HUES48 (cell line): Measurements from ENCODE around the gene FUBP3.
A peak's percentile ranks its signal among the peaks of the same experiment; 100 is the strongest.

Experiments used
- H3K27ac ChIP-seq: one replicate; pipeline ENCODE4 v1.7.0; 2013; ENCODE audit warnings: low read depth, low read length, inconsistent platforms
- H3K27me3 ChIP-seq: 2 replicates; pipeline ENCODE4 v1.6.1; 2013; ENCODE audit warnings: mild to moderate bottlenecking, low read length; ENCODE audit not compliant: control insufficient read depth, insufficient read depth
- H3K36me3 ChIP-seq: 2 replicates; pipeline ENCODE4 v1.6.1; 2013; ENCODE audit warnings: low read length; ENCODE audit not compliant: control insufficient read depth, insufficient read depth
- H3K4me1 ChIP-seq: 2 replicates; pipeline ENCODE4 v1.6.1; 2013; ENCODE audit warnings: mild to moderate bottlenecking, low read length; ENCODE audit not compliant: control insufficient read depth, insufficient read depth
- H3K4me3 ChIP-seq: 2 replicates; pipeline ENCODE4 v1.5.1; 2013; ENCODE audit warnings: mild to moderate bottlenecking, low read depth, low read length
- H3K9ac ChIP-seq: 2 replicates; pipeline ENCODE4 v1.6.1; 2013; ENCODE audit warnings: mild to moderate bottlenecking, low read depth, low read length, moderate library complexity
- H3K9me3 ChIP-seq: 2 replicates; pipeline ENCODE4 v1.6.1; 2013; ENCODE audit warnings: low read length; ENCODE audit not compliant: control insufficient read depth, insufficient read depth

The FUBP3 gene

DNA sequence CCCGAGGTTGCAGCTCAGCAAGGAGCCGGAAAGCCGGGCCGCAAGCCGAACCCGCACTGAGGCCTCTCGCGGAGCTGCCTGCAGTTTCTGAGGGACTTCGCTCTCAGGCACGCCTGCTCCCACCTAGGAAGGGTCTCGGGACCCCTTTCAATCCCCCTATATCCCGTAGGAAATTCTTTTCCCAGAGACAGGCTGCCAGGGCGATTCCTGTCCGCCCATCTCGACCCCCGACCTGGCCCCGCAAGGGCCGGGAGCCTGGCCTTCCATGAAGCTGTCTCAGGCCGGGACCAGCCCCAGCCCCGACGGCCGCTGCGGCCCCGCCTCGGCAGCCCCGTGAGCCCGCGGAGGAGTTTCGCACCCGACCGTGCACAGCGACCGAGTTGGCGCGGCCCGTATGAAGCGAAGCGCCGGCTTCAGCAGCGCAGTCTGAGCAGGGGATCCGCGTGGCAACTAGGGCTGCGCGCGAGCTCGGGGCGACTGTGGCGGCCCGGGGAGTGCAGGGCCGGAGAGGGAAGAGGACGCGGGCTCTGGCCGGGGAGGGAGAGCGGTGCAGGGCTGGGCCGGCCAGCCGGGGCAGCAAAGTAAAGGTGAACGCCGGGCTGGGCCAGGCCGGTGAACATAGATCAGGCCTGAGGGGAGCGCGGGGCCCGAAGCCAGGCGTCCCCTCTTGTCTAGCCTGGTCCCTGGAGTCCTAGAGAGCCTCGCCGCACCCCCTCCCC is 84.0 kb downstream of the FUBP3 start:
- no peak overlapping the region for H3K9ac ChIP-seq
- no peak overlapping the region for H3K27ac ChIP-seq
- H3K36me3 ChIP-seq = no peaks in the 10 kb centered on the region
- H3K4me3 ChIP-seq = peak overlapping the region; percentile 54
- peaks cover 33% of the 10 kb centered on the region for H3K4me1 ChIP-seq
- H3K9me3 ChIP-seq = no peaks in the 10 kb centered on the region; the same call in 1 of the 2 replicates
- H3K27me3 ChIP-seq = peaks cover 100% of the 10 kb centered on the region

GRCh38 chr9:130663977-130664250 is 84.5 kb downstream of the FUBP3 start:
- Histone ChIP-seq H3K4me3 (peak overlapping the region; percentile 54), H3K9ac (no peak overlapping the region), H3K27ac (no peak overlapping the region), H3K4me1 (peaks cover 33% of the 10 kb centered on the region), H3K27me3 (peaks cover 100% of the 10 kb centered on the region), H3K9me3 (no peaks in the 10 kb centered on the region; the same call in 1 of the 2 replicates), H3K36me3 (no peaks in the 10 kb centered on the region)

DNA sequence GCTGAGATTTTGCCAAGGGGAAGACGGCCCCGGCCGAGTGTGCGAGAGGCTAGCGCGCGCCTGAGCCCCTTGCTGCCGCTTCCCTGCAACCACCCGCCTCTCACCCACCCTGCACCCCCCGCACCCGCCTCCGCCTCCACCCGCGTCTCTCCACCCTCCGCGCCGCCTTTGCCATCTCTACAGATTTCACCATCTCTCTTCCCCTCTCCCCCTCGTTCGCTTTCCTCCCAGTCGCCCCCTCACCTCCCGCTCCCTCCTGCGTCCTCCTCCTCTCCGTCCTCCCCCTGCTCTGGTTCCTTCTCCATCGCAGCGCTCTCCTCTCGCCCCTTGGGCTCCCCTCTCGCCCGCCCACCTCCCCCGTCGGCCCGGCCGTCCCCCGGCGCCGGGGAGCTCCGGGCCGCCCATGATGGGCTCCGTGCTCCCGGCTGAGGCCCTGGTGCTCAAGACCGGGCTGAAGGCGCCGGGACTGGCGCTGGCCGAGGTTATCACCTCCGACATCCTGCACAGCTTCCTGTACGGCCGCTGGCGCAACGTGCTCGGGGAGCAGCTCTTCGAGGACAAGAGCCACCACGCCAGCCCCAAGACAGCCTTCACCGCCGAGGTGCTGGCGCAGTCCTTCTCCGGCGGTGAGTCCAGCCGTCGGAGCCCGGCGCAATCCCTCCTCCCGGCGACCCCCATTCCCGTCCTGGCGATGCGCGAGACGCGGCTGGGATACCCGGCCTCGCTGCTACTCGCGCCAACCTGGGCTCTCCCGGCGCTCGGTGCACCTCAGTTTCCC is 85.1 kb downstream of the FUBP3 start, which contains the start of gene PRDM12:
PRDM12 (plus strand) TSS at position 344 of the 778 bp plus-strand sequence; CDS start at position 404, 60 bp downstream.
- H3K36me3 ChIP-seq = no peaks in the 10 kb centered on the region
- no peak within 1 kb of the TSS for H3K27ac ChIP-seq
- H3K9me3 ChIP-seq = no peaks in the 10 kb centered on the region
- peaks cover 33% of the 10 kb centered on the region for H3K4me1 ChIP-seq
- peak within 1 kb of the TSS; percentile 54 for H3K4me3 ChIP-seq
- H3K27me3 ChIP-seq = peaks cover 95% of the 10 kb centered on the region
- no peak within 1 kb of the TSS for H3K9ac ChIP-seq

- peak overlapping the region; percentile 54; the same call in 1 of the 2 replicates for H3K4me3 ChIP-seq
Measured at GRCh38 chr9:130665029-130665430, 85.7 kb downstream of the FUBP3 start.

DNA sequence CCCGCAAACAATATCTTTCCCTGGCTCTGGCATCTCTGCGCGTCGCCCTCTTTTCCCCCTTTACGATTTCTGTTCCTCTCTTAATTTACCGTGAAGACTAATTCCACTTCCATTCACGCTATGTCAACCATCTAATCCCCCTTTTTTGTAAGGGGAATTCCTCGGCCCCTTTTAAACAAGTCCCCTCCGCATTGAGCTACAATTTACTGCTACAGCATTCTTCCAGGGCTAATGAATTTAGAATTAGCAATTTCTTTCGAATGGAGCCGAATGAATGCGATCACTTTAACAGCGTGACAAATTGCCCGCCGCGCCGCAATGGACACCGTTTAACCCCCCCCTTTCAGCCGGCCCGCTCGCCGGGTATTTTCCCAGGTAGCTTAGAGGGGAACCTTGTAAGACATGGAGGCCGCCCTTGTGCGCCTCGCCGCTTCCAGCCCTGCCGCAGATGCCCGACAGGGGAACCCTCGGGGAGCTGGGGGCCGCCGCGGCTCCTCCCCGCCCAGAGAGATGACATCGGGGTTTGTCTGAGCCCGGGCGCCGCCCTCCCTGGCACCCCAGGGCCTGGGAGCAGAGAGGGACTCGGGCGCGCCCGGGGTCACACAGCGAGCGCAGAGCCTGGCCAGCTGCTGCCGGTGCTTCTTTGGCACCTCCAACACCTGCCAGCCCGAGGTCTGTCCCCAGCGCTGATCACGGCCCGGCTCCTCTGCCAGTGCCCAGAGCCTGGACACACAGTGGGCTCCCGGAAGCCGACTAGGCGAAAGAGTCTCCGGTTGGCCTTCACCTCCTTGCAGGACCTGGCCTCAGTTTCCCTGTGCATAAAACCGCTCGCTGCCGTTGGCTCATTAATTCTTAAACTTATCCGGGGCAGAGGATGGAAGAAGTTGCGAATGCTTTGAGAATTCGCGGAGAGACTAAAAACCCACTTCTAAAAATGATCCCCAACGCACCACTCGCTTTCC is 86.3 kb downstream of the FUBP3 start:
- Histone ChIP-seq H3K4me1 (peaks cover 33% of the 10 kb centered on the region), H3K9me3 (no peaks in the 10 kb centered on the region), H3K9ac (no peak overlapping the region), H3K27ac (no peak overlapping the region), H3K27me3 (peaks cover 87% of the 10 kb centered on the region), H3K4me3 (peak overlapping the region; percentile 32), H3K36me3 (no peaks in the 10 kb centered on the region)

More at GRCh38 chr9:130665029-130665430, 85.7 kb downstream of the FUBP3 start:
- H3K9ac ChIP-seq = no peak overlapping the region
- H3K36me3 ChIP-seq = no peaks in the 10 kb centered on the region
- peaks cover 92% of the 10 kb centered on the region for H3K27me3 ChIP-seq
- peaks cover 33% of the 10 kb centered on the region for H3K4me1 ChIP-seq
- no peaks in the 10 kb centered on the region for H3K9me3 ChIP-seq
- no peak overlapping the region for H3K27ac ChIP-seq

- peaks cover 78% of the 10 kb centered on the region for H3K27me3 ChIP-seq
- H3K4me3 ChIP-seq = peak overlapping the region; percentile 14; the same call in 1 of the 2 replicates
- peaks cover 30% of the 10 kb centered on the region for H3K4me1 ChIP-seq
Measured at GRCh38 chr9:130666393-130667119, 87.2 kb downstream of the FUBP3 start.

GRCh38 chr9:130667120-130667435 is 87.7 kb downstream of the FUBP3 start:
- Histone ChIP-seq H3K9me3 (no peaks in the 10 kb centered on the region), H3K27me3 (peaks cover 73% of the 10 kb centered on the region), H3K36me3 (no peaks in the 10 kb centered on the region), H3K27ac (no peak overlapping the region), H3K4me3 (peak overlapping the region; percentile 14; the same call in 1 of the 2 replicates), H3K4me1 (peaks cover 25% of the 10 kb centered on the region), H3K9ac (no peak overlapping the region)

More at GRCh38 chr9:130666393-130667119, 87.2 kb downstream of the FUBP3 start:
- Histone ChIP-seq H3K36me3 (no peaks in the 10 kb centered on the region), H3K9me3 (no peaks in the 10 kb centered on the region), H3K27ac (no peak overlapping the region), H3K9ac (no peak overlapping the region)

GRCh38 chr9:130668196-130668595 is 88.8 kb downstream of the FUBP3 start:
- no peak overlapping the region for H3K27ac ChIP-seq
- H3K36me3 ChIP-seq = no peaks in the 10 kb centered on the region
- peaks cover 21% of the 10 kb centered on the region for H3K4me1 ChIP-seq
- no peak overlapping the region for H3K4me3 ChIP-seq
- H3K9me3 ChIP-seq = no peaks in the 10 kb centered on the region
- peaks cover 62% of the 10 kb centered on the region for H3K27me3 ChIP-seq
- H3K9ac ChIP-seq = no peak overlapping the region

DNA sequence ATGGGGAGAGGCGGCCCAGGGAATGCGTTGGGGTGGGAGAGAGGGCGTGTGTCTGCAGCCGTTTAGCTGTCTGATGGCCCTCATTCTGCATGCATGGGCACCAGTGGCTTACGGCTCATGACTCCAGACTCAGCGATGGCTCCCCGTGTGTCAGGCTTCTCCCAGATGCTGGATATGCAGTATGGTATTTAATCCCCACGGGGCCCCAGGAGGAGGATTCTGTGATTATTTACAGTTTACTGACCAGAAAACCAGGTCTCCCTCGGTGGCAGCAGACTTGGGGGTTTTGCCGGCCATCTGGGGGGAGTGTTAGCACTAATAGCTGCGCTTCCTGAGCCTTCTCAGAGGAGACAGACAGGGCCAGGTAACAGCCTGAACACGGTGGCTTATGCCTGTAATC is 89.3 kb downstream of the FUBP3 start:
- H3K9me3 ChIP-seq = no peaks in the 10 kb centered on the region
- peaks cover 57% of the 10 kb centered on the region for H3K27me3 ChIP-seq
- H3K36me3 ChIP-seq = no peaks in the 10 kb centered on the region
- no peak overlapping the region for H3K27ac ChIP-seq
- H3K9ac ChIP-seq = no peak overlapping the region
- H3K4me3 ChIP-seq = no peak overlapping the region
- H3K4me1 ChIP-seq = peaks cover 17% of the 10 kb centered on the region

DNA sequence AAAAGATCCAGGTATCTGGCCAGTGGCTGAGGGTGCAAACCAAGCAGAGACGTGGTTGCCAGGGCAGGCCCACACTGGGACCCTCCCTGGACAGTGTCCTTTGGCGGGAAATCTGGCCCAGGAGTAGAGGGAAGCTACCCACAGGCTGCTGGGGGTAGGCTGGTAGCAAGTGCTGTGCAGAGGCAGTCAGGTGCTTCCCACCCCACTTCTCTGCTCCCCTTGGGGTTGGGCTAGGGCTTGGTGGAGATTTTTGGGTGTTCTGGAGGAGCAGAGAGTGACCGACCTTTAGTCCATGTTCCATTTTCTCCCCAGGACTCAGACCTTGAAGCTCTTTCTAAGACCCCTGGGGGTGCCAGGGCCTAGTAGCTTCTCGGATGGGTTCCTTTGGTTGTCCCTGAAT is 90.6 kb downstream of the FUBP3 start:
- no peak overlapping the region for H3K27ac ChIP-seq
- H3K27me3 ChIP-seq = peaks cover 44% of the 10 kb centered on the region
- no peaks in the 10 kb centered on the region for H3K36me3 ChIP-seq
- peaks cover 14% of the 10 kb centered on the region for H3K4me1 ChIP-seq
- H3K9me3 ChIP-seq = no peaks in the 10 kb centered on the region
- H3K4me3 ChIP-seq = no peak overlapping the region
- no peak overlapping the region for H3K9ac ChIP-seq
